CD8-positive, alpha-beta memory T cell (primary cell): ENCODE results near the gene ACER3. TPM values are rescaled to one million over a fixed set of nuclear protein-coding genes. Genes with fewer than 3 reads are reported as not detected.

Source experiments
- CTCF ChIA-PET: fragments of 350-600 bp; sonication (Branson Sonifier 250); formaldehyde crosslinking; loops from one replicate; lab custom pipeline; 2021; ENCODE audit warnings: antibody characterized with exemption; lab: Charles Lee
- POLR2A ChIA-PET: fragments of 350-600 bp; sonication (Branson Sonifier 250); formaldehyde crosslinking; loops from one replicate; lab custom pipeline; 2021; ENCODE audit warnings: antibody characterized with exemption; lab: Charles Lee
- DNase-seq, 5 donors: peaks; one replicate each; pipeline versions ENCODE4 v3.0.0 to v3.0.0-alpha.2; 2020 to 2022; ENCODE audit warnings: mixed read lengths in 1 of 5
- H3K27ac ChIP-seq: one replicate; pipeline ENCODE4 v1.7.0; 2013; ENCODE audit warnings: low read depth, mild to moderate bottlenecking, low read length, moderate library complexity
- H3K27me3 ChIP-seq: 2 replicates; pipeline ENCODE4 v1.7.0; 2013; ENCODE audit warnings: low read length, mild to moderate bottlenecking; ENCODE audit not compliant: insufficient read depth, poor library complexity, severe bottlenecking
- H3K36me3 ChIP-seq: 2 replicates; pipeline ENCODE4 v1.7.0; 2013; ENCODE audit warnings: mild to moderate bottlenecking, low read length, moderate library complexity; ENCODE audit not compliant: insufficient read depth
- H3K4me1 ChIP-seq: 2 replicates; pipeline ENCODE4 v1.7.0; 2013; ENCODE audit warnings: mild to moderate bottlenecking, low read length, moderate library complexity; ENCODE audit not compliant: insufficient read depth
- H3K4me3 ChIP-seq: 2 replicates; pipeline ENCODE4 v1.7.0; 2013; ENCODE audit warnings: mild to moderate bottlenecking, low read length
- H3K9me3 ChIP-seq: 2 replicates; pipeline ENCODE4 v1.7.0; 2013; ENCODE audit warnings: mild to moderate bottlenecking, low read length
- H3K27ac Mint-ChIP-seq, 8 donors: one replicate each; pipeline ENCODE4 v1.8.0; 2020 to 2021; ENCODE audit warnings: mixed read lengths in 8 of 8, mild to moderate bottlenecking in 6 of 8, inconsistent platforms in 3 of 8, moderate library complexity in 3 of 8
- H3K27me3 Mint-ChIP-seq, 2 donors: one replicate each; pipeline ENCODE4 v1.8.0; 2020 to 2021; ENCODE audit warnings: mixed read lengths in 2 of 2, mild to moderate bottlenecking in 1 of 2, moderate library complexity in 1 of 2
- H3K36me3 Mint-ChIP-seq, 3 donors: one replicate each; pipeline ENCODE4 v1.8.0; 2020 to 2021; ENCODE audit warnings: mixed read lengths in 3 of 3, inconsistent platforms in 1 of 3, mild to moderate bottlenecking in 1 of 3
- H3K4me1 Mint-ChIP-seq, 3 donors: one replicate each; pipeline ENCODE4 v1.8.0; 2020 to 2021; ENCODE audit warnings: mixed read lengths in 3 of 3, inconsistent platforms in 1 of 3, mild to moderate bottlenecking in 1 of 3
- H3K4me3 Mint-ChIP-seq, 7 donors: one replicate each; pipeline ENCODE4 v1.8.0; 2020 to 2021; ENCODE audit warnings: mixed read lengths in 7 of 7, mild to moderate bottlenecking in 6 of 7, moderate library complexity in 4 of 7, inconsistent platforms in 2 of 7
- H3K9me3 Mint-ChIP-seq, 5 donors: one replicate each; pipeline ENCODE4 v1.8.0; 2020 to 2022; ENCODE audit warnings: mixed read lengths in 5 of 5, mild to moderate bottlenecking in 3 of 5, moderate library complexity in 2 of 5, inconsistent platforms in 1 of 5
- polyA plus RNA-seq: library from polyadenylated mRNA; unstranded; fragments of 300-500 nt; fragmentation: Illumina TruSeq; gene quantifications from one replicate; pipeline ENCODE4 v1.2.3, GENCODE V29; 2021
- total RNA-seq, 2 experiments: library from RNA; stranded (reverse); gene quantifications; one replicate each; pipeline ENCODE4 v1.2.3, GENCODE V29; 2021

Gene ACER3
- total and polyA plus RNA-seq, 3 experiments from 2014 or later: 5.3 to 19.1 (median 16.1) TPM

- H3K4me3 ChIP-seq: no peak overlapping the region
- no peaks in the 10 kb centered on the region for H3K36me3 ChIP-seq
- H3K4me3 Mint-ChIP-seq: peak overlapping the region; percentile 38 to 90 (median 79)
- H3K27me3 ChIP-seq: no peaks in the 10 kb centered on the region
- no peaks in the 10 kb centered on the region for H3K9me3 ChIP-seq
- peaks cover 23% of the 10 kb centered on the region for H3K4me1 ChIP-seq
- ChIA-PET CTCF (no interaction called here), POLR2A (no interaction called here)
- no peak for DNase-seq
- H3K36me3 Mint-ChIP-seq: no peaks in the 10 kb centered on the region
- H3K27ac Mint-ChIP-seq: peak overlapping the region in 3 of 8 donors; percentile 35 to 56 (median 43)
- no peaks in the 10 kb centered on the region for H3K9me3 Mint-ChIP-seq
- peaks cover 26 to 40% (median 30%) of the 10 kb centered on the region in 3 donors for H3K4me1 Mint-ChIP-seq
- H3K27ac ChIP-seq: no peak overlapping the region
- H3K27me3 Mint-ChIP-seq: no peaks in the 10 kb centered on the region
These were observed 208.0 kb downstream of the ACER3 start for GRCh38 chr11:77068457-77069335.

- POLR2A ChIA-PET: no interaction called here
- H3K9me3 Mint-ChIP-seq: no peaks in the 10 kb centered on the region
These were observed 208.7 kb downstream of the ACER3 start for GRCh38 chr11:77069336-77069968.

GRCh38 chr11:77069969-77070582, 209.4 kb downstream of the ACER3 start:
- no peaks in the 10 kb centered on the region for H3K9me3 ChIP-seq
- Mint-ChIP-seq H3K4me3 (peak overlapping the region in 2 of 7 donors; percentile 32 to 80), H3K9me3 (no peaks in the 10 kb centered on the region), H3K4me1 (peaks cover 26 to 43% (median 32%) of the 10 kb centered on the region in 3 donors), H3K36me3 (no peaks in the 10 kb centered on the region), H3K27ac (no peak overlapping the region), H3K27me3 (no peaks in the 10 kb centered on the region)
- CTCF ChIA-PET: no interaction called here
- peaks cover 25% of the 10 kb centered on the region for H3K4me1 ChIP-seq
- DNase-seq: peak in 1 of 5 donors; percentile 26
- no peaks in the 10 kb centered on the region for H3K36me3 ChIP-seq
- no peak overlapping the region for H3K27ac ChIP-seq
- H3K4me3 ChIP-seq: no peak overlapping the region
- POLR2A ChIA-PET: no interaction called here
- H3K27me3 ChIP-seq: no peaks in the 10 kb centered on the region

More at GRCh38 chr11:77069336-77069968, 208.7 kb downstream of the ACER3 start:
- CTCF ChIA-PET: no interaction called here
- Mint-ChIP-seq H3K4me3 (peak overlapping the region in 4 of 7 donors; percentile 52 to 86 (median 53)), H3K36me3 (no peaks in the 10 kb centered on the region), H3K27ac (peak overlapping the region in 1 of 8 donors; percentile 35), H3K4me1 (peaks cover 26 to 43% (median 32%) of the 10 kb centered on the region in 3 donors), H3K27me3 (no peaks in the 10 kb centered on the region)
- Histone ChIP-seq H3K27ac (no peak overlapping the region), H3K9me3 (no peaks in the 10 kb centered on the region), H3K4me1 (peaks cover 25% of the 10 kb centered on the region), H3K4me3 (no peak overlapping the region), H3K27me3 (no peaks in the 10 kb centered on the region), H3K36me3 (no peaks in the 10 kb centered on the region)
- DNase-seq: peak in 1 of 5 donors; percentile 26

GRCh38 chr11:77071077-77071476, 210.4 kb downstream of the ACER3 start:
- H3K4me3 ChIP-seq: no peak overlapping the region
- ChIA-PET CTCF (no interaction called here), POLR2A (no interaction called here)
- peaks cover 22 to 36% (median 28%) of the 10 kb centered on the region in 3 donors for H3K4me1 Mint-ChIP-seq
- no peaks in the 10 kb centered on the region for H3K36me3 Mint-ChIP-seq
- no peak overlapping the region for H3K27ac Mint-ChIP-seq
- no peaks in the 10 kb centered on the region for H3K27me3 ChIP-seq
- peak overlapping the region in 2 of 7 donors; percentile 52 to 80 for H3K4me3 Mint-ChIP-seq
- no peak overlapping the region for H3K27ac ChIP-seq
- peak in 1 of 5 donors; percentile 30 for DNase-seq
- H3K9me3 ChIP-seq: no peaks in the 10 kb centered on the region
- H3K9me3 Mint-ChIP-seq: no peaks in the 10 kb centered on the region
- no peaks in the 10 kb centered on the region for H3K36me3 ChIP-seq
- no peaks in the 10 kb centered on the region for H3K27me3 Mint-ChIP-seq
- peaks cover 25% of the 10 kb centered on the region for H3K4me1 ChIP-seq

GRCh38 chr11:77071671-77072605, 211.2 kb downstream of the ACER3 start:
- ChIA-PET POLR2A (no interaction called here), CTCF (interaction anchor here (1.4 kb wide), 2 partner anchors 10 to 19 kb away, joined by 4 to 9 read pairs; no protein-coding TSS in a partner anchor)
- peaks cover 25% of the 10 kb centered on the region for H3K4me1 ChIP-seq

GRCh38 chr11:77072851-77073327, 212.2 kb downstream of the ACER3 start:
- DNase-seq: peak in 1 of 5 donors; percentile 40
- H3K36me3 Mint-ChIP-seq: no peaks in the 10 kb centered on the region
- peaks cover 22 to 28% (median 22%) of the 10 kb centered on the region in 3 donors for H3K4me1 Mint-ChIP-seq
- Histone ChIP-seq H3K27me3 (no peaks in the 10 kb centered on the region), H3K4me3 (no peak overlapping the region), H3K27ac (no peak overlapping the region), H3K9me3 (no peaks in the 10 kb centered on the region), H3K36me3 (no peaks in the 10 kb centered on the region), H3K4me1 (peaks cover 17% of the 10 kb centered on the region)
- ChIA-PET CTCF (interaction anchor here (1.4 kb wide), 2 partner anchors 9 to 18 kb away, joined by 4 to 9 read pairs; no protein-coding TSS in a partner anchor), POLR2A (interaction anchor here (0.6 kb wide), 1 partner anchor 581 kb away, joined by 4 read pairs; no protein-coding TSS in a partner anchor)
- H3K9me3 Mint-ChIP-seq: no peaks in the 10 kb centered on the region
- H3K27ac Mint-ChIP-seq: peak overlapping the region in 2 of 8 donors; percentile 4 to 14
- H3K27me3 Mint-ChIP-seq: no peaks in the 10 kb centered on the region
- H3K4me3 Mint-ChIP-seq: peak overlapping the region; percentile 5 to 83 (median 45)

More at GRCh38 chr11:77071671-77072605, 211.2 kb downstream of the ACER3 start:
- Histone ChIP-seq H3K27me3 (no peaks in the 10 kb centered on the region), H3K27ac (no peak overlapping the region), H3K36me3 (no peaks in the 10 kb centered on the region), H3K9me3 (no peaks in the 10 kb centered on the region), H3K4me3 (no peak overlapping the region)
- Mint-ChIP-seq H3K4me1 (peaks cover 22 to 35% (median 27%) of the 10 kb centered on the region in 3 donors), H3K27me3 (no peaks in the 10 kb centered on the region), H3K27ac (peak overlapping the region in 6 of 8 donors; percentile 2 to 88 (median 34)), H3K36me3 (no peaks in the 10 kb centered on the region), H3K4me3 (peak overlapping the region in 6 of 7 donors; percentile 2 to 73 (median 50)), H3K9me3 (no peaks in the 10 kb centered on the region)
- DNase-seq: peak in 1 of 5 donors; percentile 37
